ENCODE measurements around the gene PHAF1. TPM values are rescaled to one million over a fixed set of nuclear protein-coding genes. Genes with fewer than 3 reads are reported as not detected.

Gene PHAF1
- total RNA-seq, 2 donors from 2014 or later: 18.8 to 19.6 TPM

DNA sequence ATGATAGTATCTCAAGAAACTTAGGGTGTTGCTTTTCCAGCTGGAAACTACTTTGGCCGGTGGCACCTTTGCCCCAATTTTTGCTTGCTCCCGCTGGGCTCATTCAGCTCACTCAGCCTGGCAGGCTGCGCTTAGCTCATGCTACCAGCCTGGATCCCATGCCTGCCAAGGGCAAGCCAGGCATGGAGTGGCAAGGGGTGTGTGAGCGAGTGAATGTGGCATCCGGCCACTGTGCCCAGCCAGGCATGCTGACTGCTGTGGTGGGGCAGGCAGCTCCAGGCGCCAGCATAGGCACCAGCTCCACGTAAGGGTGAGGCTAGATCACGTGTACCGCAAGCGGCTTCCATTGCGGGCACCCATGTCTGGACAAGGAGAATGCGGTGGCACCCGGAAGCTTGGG is 31.6 kb downstream of the PHAF1 start:
- Histone ChIP-seq H3K36me3 (ENCODE audit: control insufficient read depth, insufficient read depth, low read length) (peaks cover 78% of the 10 kb centered on the region), H3K4me3 (ENCODE audit: low read length) (no peak overlapping the region), H3K27ac (ENCODE audit: low read depth, low read length) (no peak overlapping the region), H3K9ac (ENCODE audit: extremely low read depth, low read length, poor library complexity, severe bottlenecking) (no peak overlapping the region), H3K4me1 (ENCODE audit: control insufficient read depth, insufficient read depth, low read length) (no peaks in the 10 kb centered on the region), H3K9me3 (ENCODE audit: control insufficient read depth, low read length) (no peaks in the 10 kb centered on the region), H3K27me3 (ENCODE audit: control insufficient read depth, insufficient read depth, low read length, poor library complexity, severe bottlenecking) (no peaks in the 10 kb centered on the region)
- Mint-ChIP-seq H3K4me1 (no peaks in the 10 kb centered on the region), H3K27ac (no peak overlapping the region), H3K27me3 (ENCODE audit: insufficient read depth) (no peaks in the 10 kb centered on the region), H3K4me3 (no peak overlapping the region), H3K36me3 (ENCODE audit: low read depth) (peaks cover 72% of the 10 kb centered on the region), H3K9me3 (no peaks in the 10 kb centered on the region)
- TF ChIP-seq, protein P1, sequence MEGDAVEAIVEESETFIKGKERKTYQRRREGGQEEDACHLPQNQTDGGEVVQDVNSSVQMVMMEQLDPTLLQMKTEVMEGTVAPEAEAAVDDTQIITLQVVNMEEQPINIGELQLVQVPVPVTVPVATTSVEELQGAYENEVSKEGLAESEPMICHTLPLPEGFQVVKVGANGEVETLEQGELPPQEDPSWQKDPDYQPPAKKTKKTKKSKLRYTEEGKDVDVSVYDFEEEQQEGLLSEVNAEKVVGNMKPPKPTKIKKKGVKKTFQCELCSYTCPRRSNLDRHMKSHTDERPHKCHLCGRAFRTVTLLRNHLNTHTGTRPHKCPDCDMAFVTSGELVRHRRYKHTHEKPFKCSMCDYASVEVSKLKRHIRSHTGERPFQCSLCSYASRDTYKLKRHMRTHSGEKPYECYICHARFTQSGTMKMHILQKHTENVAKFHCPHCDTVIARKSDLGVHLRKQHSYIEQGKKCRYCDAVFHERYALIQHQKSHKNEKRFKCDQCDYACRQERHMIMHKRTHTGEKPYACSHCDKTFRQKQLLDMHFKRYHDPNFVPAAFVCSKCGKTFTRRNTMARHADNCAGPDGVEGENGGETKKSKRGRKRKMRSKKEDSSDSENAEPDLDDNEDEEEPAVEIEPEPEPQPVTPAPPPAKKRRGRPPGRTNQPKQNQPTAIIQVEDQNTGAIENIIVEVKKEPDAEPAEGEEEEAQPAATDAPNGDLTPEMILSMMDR (conservative IDR thresholded peaks at IDR 0.05): no peak
- 92 to 94% methylated on average over 10 to 13 of the region's 13 CpGs for whole genome bisulfite sequencing, 2 experiments (ENCODE audit: insufficient coverage in 1 of 2, insufficient read length in 1 of 2)
- DNase-seq: no peak

DNA sequence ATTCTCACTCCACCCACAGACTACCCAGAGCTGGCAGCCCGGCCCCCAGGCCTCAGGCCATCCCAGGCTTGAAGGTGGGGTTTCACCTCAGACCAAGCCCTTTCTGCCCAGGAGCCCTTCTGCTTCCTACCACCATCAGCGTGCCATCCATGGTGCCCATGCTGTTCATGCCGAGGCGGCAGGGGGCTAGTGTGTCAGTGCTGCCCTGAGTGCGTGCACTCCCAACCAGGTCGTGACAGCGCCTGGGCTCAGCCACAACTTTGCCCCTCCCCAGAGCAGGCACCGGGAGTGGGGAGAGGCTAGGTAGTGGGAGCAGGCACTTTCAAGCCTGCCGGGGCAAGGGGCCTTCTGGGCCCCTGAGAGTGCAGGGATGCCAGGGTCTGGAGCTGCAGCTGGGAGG is 32.6 kb downstream of the PHAF1 start:
- no peak overlapping the region for H3K27ac Mint-ChIP-seq
- H3K36me3 Mint-ChIP-seq (ENCODE audit: low read depth): peaks cover 71% of the 10 kb centered on the region
- no peaks in the 10 kb centered on the region for H3K27me3 Mint-ChIP-seq (ENCODE audit: insufficient read depth)
- Histone ChIP-seq H3K9ac (ENCODE audit: extremely low read depth, low read length, poor library complexity, severe bottlenecking) (no peak overlapping the region), H3K4me3 (ENCODE audit: low read length) (no peak overlapping the region), H3K9me3 (ENCODE audit: control insufficient read depth, low read length) (no peaks in the 10 kb centered on the region), H3K36me3 (ENCODE audit: control insufficient read depth, insufficient read depth, low read length) (peaks cover 70% of the 10 kb centered on the region), H3K4me1 (ENCODE audit: control insufficient read depth, insufficient read depth, low read length) (no peaks in the 10 kb centered on the region), H3K27me3 (ENCODE audit: control insufficient read depth, insufficient read depth, low read length, poor library complexity, severe bottlenecking) (no peaks in the 10 kb centered on the region), H3K27ac (ENCODE audit: low read depth, low read length) (no peak overlapping the region)
- H3K4me1 Mint-ChIP-seq: no peaks in the 10 kb centered on the region
- no peak overlapping the region for H3K4me3 Mint-ChIP-seq
- TF ChIP-seq, protein P1 (conservative IDR thresholded peaks at IDR 0.05): no peak
- DNase-seq: no peak
- no peaks in the 10 kb centered on the region for H3K9me3 Mint-ChIP-seq
- WGBS, 2 experiments (ENCODE audit: insufficient coverage in 1 of 2, insufficient read length in 1 of 2): 95 to 100% methylated on average over 1 to 9 of the region's 9 CpGs

DNA sequence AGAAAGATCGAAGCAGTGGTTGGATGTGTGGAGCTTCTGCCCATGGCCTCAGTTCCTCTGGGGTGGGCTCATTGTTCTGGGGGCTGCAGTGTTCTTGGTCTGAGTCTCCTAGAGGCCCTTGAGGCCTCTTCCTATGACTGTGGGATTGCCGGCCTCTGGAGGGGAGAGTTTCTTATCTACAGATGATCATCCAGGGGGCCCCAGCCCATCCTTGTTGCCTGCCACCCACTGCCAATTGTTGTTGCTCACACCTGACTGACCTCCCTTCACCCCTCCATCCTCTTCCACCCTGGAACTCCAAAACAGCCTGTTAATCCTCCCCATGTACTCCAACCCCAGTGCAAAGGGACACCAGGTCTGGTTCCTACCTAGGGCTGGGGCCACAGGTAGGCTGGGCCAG is 35.2 kb downstream of the PHAF1 start:
- Mint-ChIP-seq H3K36me3 (ENCODE audit: low read depth) (peaks cover 75% of the 10 kb centered on the region), H3K4me3 (no peak overlapping the region)
- 67 to 92% methylated on average over 1 to 2 of the region's 2 CpGs for WGBS, 2 experiments (ENCODE audit: insufficient coverage in 1 of 2, insufficient read length in 1 of 2)

More for the DNA sequence above, 35.2 kb downstream of the PHAF1 start:
- H3K4me3 ChIP-seq (ENCODE audit: low read length): no peak overlapping the region
- TF ChIP-seq, protein P1 (conservative IDR thresholded peaks at IDR 0.05): no peak
- H3K4me1 ChIP-seq (ENCODE audit: control insufficient read depth, insufficient read depth, low read length): no peaks in the 10 kb centered on the region
- no peaks in the 10 kb centered on the region for H3K9me3 ChIP-seq (ENCODE audit: control insufficient read depth, low read length)
- H3K27me3 Mint-ChIP-seq (ENCODE audit: insufficient read depth): peaks cover 8% of the 10 kb centered on the region
- peaks cover 71% of the 10 kb centered on the region for H3K36me3 ChIP-seq (ENCODE audit: control insufficient read depth, insufficient read depth, low read length)
- H3K9ac ChIP-seq (ENCODE audit: extremely low read depth, low read length, poor library complexity, severe bottlenecking): no peak overlapping the region
- peaks cover 4% of the 10 kb centered on the region for H3K27me3 ChIP-seq (ENCODE audit: control insufficient read depth, insufficient read depth, low read length, poor library complexity, severe bottlenecking)
- H3K4me1 Mint-ChIP-seq: no peaks in the 10 kb centered on the region
- H3K27ac Mint-ChIP-seq: no peak overlapping the region
- H3K27ac ChIP-seq (ENCODE audit: low read depth, low read length): no peak overlapping the region
- DNase-seq: no peak
- no peaks in the 10 kb centered on the region for H3K9me3 Mint-ChIP-seq

Data from endodermal cell (in vitro differentiated cells).